GM12878 (cell line): Measurements from ENCODE around the gene APOC1. TPM values are rescaled to one million over a fixed set of nuclear protein-coding genes. Genes with fewer than 3 reads are reported as not detected.

Experiments
- CBX3 ChIP-seq: fragments of 200-600 bp; sonication (generic); IDR thresholded peaks from 2 replicates; pipeline ENCODE4 v1.6.1; 2016; ENCODE audit warnings: low read depth, borderline replicate concordance
- DPF2 ChIP-seq: fragments of 450-650 bp; IDR thresholded peaks from 2 replicates; pipeline ENCODE4 v1.6.1; 2017; ENCODE audit warnings: mild to moderate bottlenecking
- EGR1 ChIP-seq, 2 experiments: IDR thresholded peaks; 1 replicate in 1 of 2; 2 replicates in 1 of 2; pipeline ENCODE4 v1.6.1; 2011 to 2012; ENCODE audit warnings: low read depth in 2 of 2, low read length in 2 of 2, borderline replicate concordance in 1 of 2, mild to moderate bottlenecking in 1 of 2, moderate library complexity in 1 of 2
- GABPA ChIP-seq: IDR thresholded peaks from 2 replicates; pipeline ENCODE4 v1.6.1; 2014; ENCODE audit warnings: antibody characterized with exemption, low read depth, mild to moderate bottlenecking, inconsistent platforms
- GATAD2B ChIP-seq: fragments of 450-650 bp; conservative IDR thresholded peaks from 2 replicates; pipeline ENCODE4 v1.6.1; 2017; ENCODE audit warnings: low read depth, mild to moderate bottlenecking, moderate library complexity
- PAX5 ChIP-seq: IDR thresholded peaks from 2 replicates; pipeline ENCODE4 v1.6.1; 2011; ENCODE audit warnings: low read depth, low read length, borderline replicate concordance
- SREBF2 ChIP-seq: IDR thresholded peaks from 2 replicates; pipeline ENCODE4 v1.6.1; 2012; ENCODE audit warnings: mild to moderate bottlenecking, low read length
- ZNF207 ChIP-seq: fragments of 450-650 bp; IDR thresholded peaks from 2 replicates; pipeline ENCODE4 v1.6.1; 2014; ENCODE audit warnings: antibody characterized with exemption, mild to moderate bottlenecking, borderline replicate concordance
- polyA plus RNA-seq, 11 experiments: library from polyadenylated mRNA; depleted of rRNA in 4 of 11; unstranded in 6 of 11; stranded (reverse) in 5 of 11; fragments of >200 nt; fragmentation: Nextera tagmentation in 4 of 11; fragmentation: Illumina TruSeq in 1 of 11; extraction: Ambion mirVana in 4 of 11; extraction: Trizol in 1 of 11; gene quantifications; 1 replicate in 1 of 11; 2 replicates in 10 of 11; pipeline versions ENCODE4 v1.2.1 to v1.2.3, GENCODE V29; 2011 to 2016; ENCODE audit warnings: inconsistent platforms in 2 of 11, missing spikeins in 2 of 11, low read depth in 1 of 11
- total RNA-seq, 4 experiments: library from RNA; depleted of rRNA in 3 of 4; stranded (reverse); fragments of >200 nt in 3 of 4; fragmentation: Illumina TruSeq in 1 of 4; extraction: Trizol in 1 of 4; gene quantifications; 2 replicates each; pipeline versions ENCODE4 v1.2.1 to v1.2.3, GENCODE V29; 2013 to 2021
- TF ChIP-seq, protein P1 (sequence below): fragments of 450-650 bp; IDR thresholded peaks from 2 replicates; pipeline ENCODE4 v1.6.1; 2018; ENCODE audit warnings: mild to moderate bottlenecking, low read depth, moderate library complexity; ENCODE audit not compliant: partially characterized antibody
- TF ChIP-seq, protein P2 (sequence below): IDR thresholded peaks from 2 replicates; pipeline ENCODE4 v1.6.1; 2012; ENCODE audit warnings: mild to moderate bottlenecking, low read depth, low read length

Gene APOC1
- total and polyA plus RNA-seq, 10 of the 15 experiments (the other 5 are each of a cell fraction or from before 2014, with no cell fraction given): 0.73 to 4.0 (median 2.6) TPM

DNA sequence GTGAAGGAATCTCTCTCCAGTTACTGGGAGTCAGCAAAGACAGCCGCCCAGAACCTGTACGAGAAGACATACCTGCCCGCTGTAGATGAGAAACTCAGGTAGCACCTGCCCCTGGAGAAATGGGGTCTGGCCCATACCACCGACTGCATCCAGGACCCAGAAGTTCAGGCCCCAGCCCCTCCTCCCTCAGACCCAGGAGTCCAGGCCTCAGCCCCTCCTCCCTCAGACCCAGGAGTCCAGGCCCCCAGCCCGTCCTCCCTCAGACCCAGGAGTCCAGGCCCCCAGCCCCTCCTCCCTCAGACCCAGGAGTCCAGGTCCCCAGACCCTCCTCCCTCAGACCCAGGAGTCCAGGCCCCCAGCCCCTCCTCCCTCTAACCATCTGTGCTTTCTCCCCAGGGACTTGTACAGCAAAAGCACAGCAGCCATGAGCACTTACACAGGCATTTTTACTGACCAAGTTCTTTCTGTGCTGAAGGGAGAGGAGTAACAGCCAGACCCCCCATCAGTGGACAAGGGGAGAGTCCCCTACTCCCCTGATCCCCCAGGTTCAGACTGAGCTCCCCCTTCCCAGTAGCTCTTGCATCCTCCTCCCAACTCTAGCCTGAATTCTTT lies 34.5 kb downstream of the APOC1 start (continued):
- TF ChIP-seq, protein P1, sequence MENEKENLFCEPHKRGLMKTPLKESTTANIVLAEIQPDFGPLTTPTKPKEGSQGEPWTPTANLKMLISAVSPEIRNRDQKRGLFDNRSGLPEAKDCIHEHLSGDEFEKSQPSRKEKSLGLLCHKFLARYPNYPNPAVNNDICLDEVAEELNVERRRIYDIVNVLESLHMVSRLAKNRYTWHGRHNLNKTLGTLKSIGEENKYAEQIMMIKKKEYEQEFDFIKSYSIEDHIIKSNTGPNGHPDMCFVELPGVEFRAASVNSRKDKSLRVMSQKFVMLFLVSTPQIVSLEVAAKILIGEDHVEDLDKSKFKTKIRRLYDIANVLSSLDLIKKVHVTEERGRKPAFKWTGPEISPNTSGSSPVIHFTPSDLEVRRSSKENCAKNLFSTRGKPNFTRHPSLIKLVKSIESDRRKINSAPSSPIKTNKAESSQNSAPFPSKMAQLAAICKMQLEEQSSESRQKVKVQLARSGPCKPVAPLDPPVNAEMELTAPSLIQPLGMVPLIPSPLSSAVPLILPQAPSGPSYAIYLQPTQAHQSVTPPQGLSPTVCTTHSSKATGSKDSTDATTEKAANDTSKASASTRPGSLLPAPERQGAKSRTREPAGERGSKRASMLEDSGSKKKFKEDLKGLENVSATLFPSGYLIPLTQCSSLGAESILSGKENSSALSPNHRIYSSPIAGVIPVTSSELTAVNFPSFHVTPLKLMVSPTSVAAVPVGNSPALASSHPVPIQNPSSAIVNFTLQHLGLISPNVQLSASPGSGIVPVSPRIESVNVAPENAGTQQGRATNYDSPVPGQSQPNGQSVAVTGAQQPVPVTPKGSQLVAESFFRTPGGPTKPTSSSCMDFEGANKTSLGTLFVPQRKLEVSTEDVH: no peak
- TF ChIP-seq ZNF207 (no peak), SREBF2 (no peak), CBX3 (no peak), GABPA (no peak), EGR1 (IDR thresholded peaks at IDR 0.05; ENCODE audit: borderline replicate concordance in 1 of 2, low read depth in 2 of 2, low read length in 2 of 2) (no peak), PAX5 (no peak), GATAD2B (no peak), DPF2 (no peak)
- TF ChIP-seq, protein P2, sequence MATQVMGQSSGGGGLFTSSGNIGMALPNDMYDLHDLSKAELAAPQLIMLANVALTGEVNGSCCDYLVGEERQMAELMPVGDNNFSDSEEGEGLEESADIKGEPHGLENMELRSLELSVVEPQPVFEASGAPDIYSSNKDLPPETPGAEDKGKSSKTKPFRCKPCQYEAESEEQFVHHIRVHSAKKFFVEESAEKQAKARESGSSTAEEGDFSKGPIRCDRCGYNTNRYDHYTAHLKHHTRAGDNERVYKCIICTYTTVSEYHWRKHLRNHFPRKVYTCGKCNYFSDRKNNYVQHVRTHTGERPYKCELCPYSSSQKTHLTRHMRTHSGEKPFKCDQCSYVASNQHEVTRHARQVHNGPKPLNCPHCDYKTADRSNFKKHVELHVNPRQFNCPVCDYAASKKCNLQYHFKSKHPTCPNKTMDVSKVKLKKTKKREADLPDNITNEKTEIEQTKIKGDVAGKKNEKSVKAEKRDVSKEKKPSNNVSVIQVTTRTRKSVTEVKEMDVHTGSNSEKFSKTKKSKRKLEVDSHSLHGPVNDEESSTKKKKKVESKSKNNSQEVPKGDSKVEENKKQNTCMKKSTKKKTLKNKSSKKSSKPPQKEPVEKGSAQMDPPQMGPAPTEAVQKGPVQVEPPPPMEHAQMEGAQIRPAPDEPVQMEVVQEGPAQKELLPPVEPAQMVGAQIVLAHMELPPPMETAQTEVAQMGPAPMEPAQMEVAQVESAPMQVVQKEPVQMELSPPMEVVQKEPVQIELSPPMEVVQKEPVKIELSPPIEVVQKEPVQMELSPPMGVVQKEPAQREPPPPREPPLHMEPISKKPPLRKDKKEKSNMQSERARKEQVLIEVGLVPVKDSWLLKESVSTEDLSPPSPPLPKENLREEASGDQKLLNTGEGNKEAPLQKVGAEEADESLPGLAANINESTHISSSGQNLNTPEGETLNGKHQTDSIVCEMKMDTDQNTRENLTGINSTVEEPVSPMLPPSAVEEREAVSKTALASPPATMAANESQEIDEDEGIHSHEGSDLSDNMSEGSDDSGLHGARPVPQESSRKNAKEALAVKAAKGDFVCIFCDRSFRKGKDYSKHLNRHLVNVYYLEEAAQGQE: no peak
